ENCODE data around the gene TRIM3. TPM values are rescaled to one million over a fixed set of nuclear protein-coding genes. Genes with fewer than 3 reads are reported as not detected.

TRIM3 gene
- total RNA-seq, 1 experiment from 2014 or later = 13.4 TPM

DNA sequence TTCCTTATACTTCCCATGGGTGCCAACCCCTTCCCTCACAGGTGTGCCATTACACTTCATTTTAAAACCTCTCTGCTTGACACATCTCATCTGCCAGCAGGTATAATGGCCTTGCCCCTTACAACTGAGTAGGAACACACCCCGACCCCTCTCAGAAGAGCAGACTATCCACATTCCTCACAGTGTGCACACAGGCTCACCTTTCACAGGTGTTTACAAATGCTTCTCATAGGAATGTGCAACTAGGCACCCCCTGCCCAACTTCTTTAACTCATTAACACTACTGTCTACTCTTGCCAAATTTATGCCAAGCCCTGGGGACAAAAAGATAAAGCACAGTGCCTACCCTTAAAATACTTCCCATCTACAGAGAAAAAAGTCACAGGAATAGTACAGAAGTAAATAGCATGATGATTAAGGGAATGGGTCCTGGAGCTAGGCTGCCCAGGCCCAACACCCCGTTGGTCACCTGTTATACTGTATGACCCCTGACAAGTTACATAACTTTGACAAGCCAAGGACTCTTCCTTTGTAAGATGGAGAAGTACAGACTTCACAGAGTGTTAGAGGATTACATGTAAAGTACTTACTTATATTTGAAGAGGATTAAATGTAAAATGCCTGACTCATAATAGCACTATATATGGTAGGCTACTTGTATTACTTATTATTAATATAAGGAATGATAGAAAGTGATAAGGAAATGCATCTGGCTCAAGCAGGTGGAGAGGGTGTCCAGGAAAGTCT lies 15.2 kb downstream of the TRIM3 start:
- ATAC-seq (no peak), DNase-seq (ENCODE audit: low read depth, low spot score) (no peak)
- intact Hi-C loops (cut with micrococcal nuclease) = no loop called here
- ChIA-PET CTCF (no interaction called here), POLR2A (no interaction called here), RAD21 (ENCODE audit: low non-redundant PET in 1 of 2, low total read pairs in 2 of 2, uncharacterized antibody in 2 of 2, unreplicated experiment in 2 of 2) (no interaction called here)
- no peaks in the 10 kb centered on the region for H4K20me1 ChIP-seq (ENCODE audit: insufficient read depth)
- H3K4me2 ChIP-seq (ENCODE audit: low read length) = no peak overlapping the region
- no peak overlapping the region for H3K4me3 ChIP-seq (replicated peaks in 1 of 2; ENCODE audit: low read depth in 1 of 2, low read length in 2 of 2)
- H3K36me3 ChIP-seq (ENCODE audit: control insufficient read depth in 1 of 2, insufficient read depth in 2 of 2, low read length in 2 of 2) = peaks cover 0 to 2% of the 10 kb centered on the region in 2 experiments; a peak in 1 of 4 replicates
- H3K9ac ChIP-seq (ENCODE audit: low read length) = no peak overlapping the region
- H3K27me3 ChIP-seq (ENCODE audit: insufficient read depth, low read length) = no peaks in the 10 kb centered on the region
- no peaks in the 10 kb centered on the region for H3K79me2 ChIP-seq (ENCODE audit: insufficient read depth, low read length)
- no peak overlapping the region for H3K27ac ChIP-seq (ENCODE audit: low read depth, low read length)
- BruUV-seq (replicated peaks) = no TSS peak
- H2AFZ ChIP-seq (ENCODE audit: low read depth, low read length, poor library complexity, severe bottlenecking) = no peak overlapping the region
- no peaks in the 10 kb centered on the region for H3K9me2 ChIP-seq (ENCODE audit: insufficient read depth)
- H3K4me1 ChIP-seq (ENCODE audit: control insufficient read depth in 1 of 2, insufficient read depth in 2 of 2, low read length in 2 of 2) = no peaks in the 10 kb centered on the region
- TF ChIP-seq JUND (IDR thresholded peaks at IDR 0.05) = no peak
- TF ChIP-seq SRF (IDR thresholded peaks at IDR 0.05; ENCODE audit: low read depth) = no peak
- TF ChIP-seq ELF1 (IDR thresholded peaks at IDR 0.05; ENCODE audit: borderline replicate concordance, low read depth) = no peak
- TF ChIP-seq POLR2AphosphoS5 (IDR thresholded peaks at IDR 0.05; ENCODE audit: low read depth, low read length) = no peak
- TF ChIP-seq CEBPB (IDR thresholded peaks at IDR 0.05; ENCODE audit: low read depth) = no peak
- no peak for TF ChIP-seq YY1 (IDR thresholded peaks at IDR 0.05; ENCODE audit: extremely low read depth, insufficient replicate concordance, low read depth, low read length)
- TF ChIP-seq, protein P1, sequence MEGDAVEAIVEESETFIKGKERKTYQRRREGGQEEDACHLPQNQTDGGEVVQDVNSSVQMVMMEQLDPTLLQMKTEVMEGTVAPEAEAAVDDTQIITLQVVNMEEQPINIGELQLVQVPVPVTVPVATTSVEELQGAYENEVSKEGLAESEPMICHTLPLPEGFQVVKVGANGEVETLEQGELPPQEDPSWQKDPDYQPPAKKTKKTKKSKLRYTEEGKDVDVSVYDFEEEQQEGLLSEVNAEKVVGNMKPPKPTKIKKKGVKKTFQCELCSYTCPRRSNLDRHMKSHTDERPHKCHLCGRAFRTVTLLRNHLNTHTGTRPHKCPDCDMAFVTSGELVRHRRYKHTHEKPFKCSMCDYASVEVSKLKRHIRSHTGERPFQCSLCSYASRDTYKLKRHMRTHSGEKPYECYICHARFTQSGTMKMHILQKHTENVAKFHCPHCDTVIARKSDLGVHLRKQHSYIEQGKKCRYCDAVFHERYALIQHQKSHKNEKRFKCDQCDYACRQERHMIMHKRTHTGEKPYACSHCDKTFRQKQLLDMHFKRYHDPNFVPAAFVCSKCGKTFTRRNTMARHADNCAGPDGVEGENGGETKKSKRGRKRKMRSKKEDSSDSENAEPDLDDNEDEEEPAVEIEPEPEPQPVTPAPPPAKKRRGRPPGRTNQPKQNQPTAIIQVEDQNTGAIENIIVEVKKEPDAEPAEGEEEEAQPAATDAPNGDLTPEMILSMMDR (IDR thresholded peaks at IDR 0.05 in 2 of 3, conservative IDR thresholded peaks at IDR 0.05 in 1 of 3; ENCODE audit: borderline replicate concordance in 1 of 3, insufficient read depth in 1 of 3, low read depth in 2 of 3, low read length in 2 of 3) = no peak
- TF ChIP-seq ZNF274 (IDR thresholded peaks at IDR 0.05; ENCODE audit: low read depth, low read length) = no peak
- no peak for TF ChIP-seq POLR2A (IDR thresholded peaks at IDR 0.05; ENCODE audit: borderline replicate concordance, extremely low read depth, insufficient read depth, insufficient read length)
- TF ChIP-seq EZH2 (IDR thresholded peaks at IDR 0.05) = no peak
- no peak for TF ChIP-seq EGR1 (IDR thresholded peaks at IDR 0.05; ENCODE audit: low read depth)
- TF ChIP-seq SP1 (IDR thresholded peaks at IDR 0.05; ENCODE audit: low read depth) = no peak
- TF ChIP-seq, protein P2, sequence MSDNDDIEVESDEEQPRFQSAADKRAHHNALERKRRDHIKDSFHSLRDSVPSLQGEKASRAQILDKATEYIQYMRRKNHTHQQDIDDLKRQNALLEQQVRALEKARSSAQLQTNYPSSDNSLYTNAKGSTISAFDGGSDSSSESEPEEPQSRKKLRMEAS (IDR thresholded peaks at IDR 0.05) = no peak
- TF ChIP-seq RAD21 (IDR thresholded peaks at IDR 0.05; ENCODE audit: low read depth) = no peak
- TF ChIP-seq ZFX (IDR thresholded peaks at IDR 0.05) = no peak
- TF ChIP-seq, protein P3, sequence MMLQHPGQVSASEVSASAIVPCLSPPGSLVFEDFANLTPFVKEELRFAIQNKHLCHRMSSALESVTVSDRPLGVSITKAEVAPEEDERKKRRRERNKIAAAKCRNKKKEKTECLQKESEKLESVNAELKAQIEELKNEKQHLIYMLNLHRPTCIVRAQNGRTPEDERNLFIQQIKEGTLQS (IDR thresholded peaks at IDR 0.05) = no peak
- TF ChIP-seq CBX3 (IDR thresholded peaks at IDR 0.05; ENCODE audit: low read depth) = no peak
- TF ChIP-seq FOSL1 (IDR thresholded peaks at IDR 0.05; ENCODE audit: low read depth) = no peak
- TF ChIP-seq, protein P4, sequence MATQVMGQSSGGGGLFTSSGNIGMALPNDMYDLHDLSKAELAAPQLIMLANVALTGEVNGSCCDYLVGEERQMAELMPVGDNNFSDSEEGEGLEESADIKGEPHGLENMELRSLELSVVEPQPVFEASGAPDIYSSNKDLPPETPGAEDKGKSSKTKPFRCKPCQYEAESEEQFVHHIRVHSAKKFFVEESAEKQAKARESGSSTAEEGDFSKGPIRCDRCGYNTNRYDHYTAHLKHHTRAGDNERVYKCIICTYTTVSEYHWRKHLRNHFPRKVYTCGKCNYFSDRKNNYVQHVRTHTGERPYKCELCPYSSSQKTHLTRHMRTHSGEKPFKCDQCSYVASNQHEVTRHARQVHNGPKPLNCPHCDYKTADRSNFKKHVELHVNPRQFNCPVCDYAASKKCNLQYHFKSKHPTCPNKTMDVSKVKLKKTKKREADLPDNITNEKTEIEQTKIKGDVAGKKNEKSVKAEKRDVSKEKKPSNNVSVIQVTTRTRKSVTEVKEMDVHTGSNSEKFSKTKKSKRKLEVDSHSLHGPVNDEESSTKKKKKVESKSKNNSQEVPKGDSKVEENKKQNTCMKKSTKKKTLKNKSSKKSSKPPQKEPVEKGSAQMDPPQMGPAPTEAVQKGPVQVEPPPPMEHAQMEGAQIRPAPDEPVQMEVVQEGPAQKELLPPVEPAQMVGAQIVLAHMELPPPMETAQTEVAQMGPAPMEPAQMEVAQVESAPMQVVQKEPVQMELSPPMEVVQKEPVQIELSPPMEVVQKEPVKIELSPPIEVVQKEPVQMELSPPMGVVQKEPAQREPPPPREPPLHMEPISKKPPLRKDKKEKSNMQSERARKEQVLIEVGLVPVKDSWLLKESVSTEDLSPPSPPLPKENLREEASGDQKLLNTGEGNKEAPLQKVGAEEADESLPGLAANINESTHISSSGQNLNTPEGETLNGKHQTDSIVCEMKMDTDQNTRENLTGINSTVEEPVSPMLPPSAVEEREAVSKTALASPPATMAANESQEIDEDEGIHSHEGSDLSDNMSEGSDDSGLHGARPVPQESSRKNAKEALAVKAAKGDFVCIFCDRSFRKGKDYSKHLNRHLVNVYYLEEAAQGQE (IDR thresholded peaks at IDR 0.05; ENCODE audit: low read depth) = no peak
- no peak for TF ChIP-seq EZH2phosphoT487 (IDR thresholded peaks at IDR 0.05; ENCODE audit: borderline replicate concordance)
- no peaks in the 10 kb centered on the region for H3K9me3 ChIP-seq (ENCODE audit: control insufficient read depth in 1 of 2, insufficient read depth in 1 of 2, low read depth in 1 of 2, low read length in 2 of 2)
